Endothelial cell of umbilical vein (primary cell): ENCODE results near the gene SUSD6. TPM values are rescaled to one million over a fixed set of nuclear protein-coding genes. Genes with fewer than 3 reads are reported as not detected.

ENCODE experiments used
- BruUV-seq: library from RNA; stranded (reverse); fragments of 400-500 nt; replicated peaks from 2 replicates; lab custom pipeline; 2021; lab: Mats Ljungman, UMichigan
- CTCF ChIA-PET: fragments of 300-600, 350-600 bp; sonication (Branson Sonifier 250); formaldehyde crosslinking; loops from one replicate; lab custom pipeline; 2021; ENCODE audit warnings: antibody characterized with exemption, inconsistent platforms; lab: Charles Lee
- POLR2A ChIA-PET: fragments of 300-600, 350-600 bp; sonication (Branson Sonifier 250); formaldehyde crosslinking; loops from one replicate; lab custom pipeline; 2021; ENCODE audit warnings: antibody characterized with exemption, inconsistent platforms; lab: Charles Lee
- DNase-seq: peaks from one replicate; pipeline ENCODE4 v3.0.0-alpha.2; 2011; ENCODE audit warnings: low read depth, low spot score
- FAIRE-seq: peaks from 2 replicates; lab custom pipeline; 2011; peaks lifted over from hg19 to GRCh38; lab: Jason Lieb, UNC
- H2AFZ ChIP-seq: 2 replicates; pipeline ENCODE4 v1.6.0; 2012; ENCODE audit warnings: low read depth, low read length, control low read depth, inconsistent platforms
- H3K27ac ChIP-seq: 2 replicates; pipeline ENCODE4 v1.5.1; 2011; ENCODE audit warnings: low read depth, mild to moderate bottlenecking, control low read depth, low read length, moderate library complexity; ENCODE audit not compliant: insufficient read depth
- H3K27me3 ChIP-seq, 2 experiments: 2 replicates each; pipeline versions ENCODE4 v1.6.0 to v1.6.1; 2011; ENCODE audit warnings: low read length in 2 of 2, mixed read lengths in 1 of 2; ENCODE audit not compliant: control insufficient read depth in 2 of 2, insufficient read depth in 2 of 2
- H3K36me3 ChIP-seq, 2 experiments: 2 replicates in 1 of 2; 3 replicates in 1 of 2; pipeline ENCODE4 v1.5.1; 2011; ENCODE audit warnings: low read length in 2 of 2, mild to moderate bottlenecking in 1 of 2, moderate library complexity in 1 of 2; ENCODE audit not compliant: control insufficient read depth in 2 of 2, insufficient read depth in 2 of 2; ENCODE audit errors: extremely low read depth in 1 of 2
- H3K4me1 ChIP-seq: 3 replicates; pipeline ENCODE4 v1.5.1; 2011; ENCODE audit warnings: mild to moderate bottlenecking, low read length; ENCODE audit not compliant: control insufficient read depth, insufficient read depth; ENCODE audit errors: extremely low read depth
- H3K4me2 ChIP-seq: 2 replicates; pipeline ENCODE4 v1.6.1; 2011; ENCODE audit warnings: low read length, control low read depth, mixed read lengths; ENCODE audit not compliant: insufficient read depth
- H3K4me3 ChIP-seq, 3 experiments: fragments of 200-600 bp in 1 of 3; sonication (generic), shearing (Covaris generic) in 1 of 3; replicated peaks in 1 of 3; 2 replicates each; pipeline ENCODE4 v1.5.1; 2011 to 2016; ENCODE audit warnings: control low read depth in 3 of 3, low read length in 3 of 3, mild to moderate bottlenecking in 2 of 3, inconsistent platforms in 1 of 3, low read depth in 1 of 3, moderate library complexity in 1 of 3; ENCODE audit not compliant: insufficient read depth in 1 of 3
- H3K79me2 ChIP-seq: 2 replicates; pipeline ENCODE4 v1.6.0; 2012; ENCODE audit warnings: low read length, inconsistent platforms; ENCODE audit not compliant: control insufficient read depth, insufficient read depth
- H3K9ac ChIP-seq: replicated peaks from 2 replicates; pipeline ENCODE3; 2011; ENCODE audit warnings: low read length, control low read depth; ENCODE audit not compliant: insufficient read depth; ENCODE audit errors: extremely low read depth
- H3K9me1 ChIP-seq: replicated peaks from 3 replicates; pipeline ENCODE4 v1.6.0; 2011; ENCODE audit warnings: mild to moderate bottlenecking, low read length; ENCODE audit not compliant: control insufficient read depth, insufficient read depth; ENCODE audit errors: extremely low read depth
- H3K9me3 ChIP-seq: replicated peaks from 2 replicates; pipeline ENCODE4 v1.5.1; 2012; ENCODE audit warnings: low read length, inconsistent platforms; ENCODE audit not compliant: control insufficient read depth, insufficient read depth
- H4K20me1 ChIP-seq: replicated peaks from 2 replicates; pipeline ENCODE3; 2011; ENCODE audit warnings: mild to moderate bottlenecking, low read length; ENCODE audit not compliant: control insufficient read depth, insufficient read depth; ENCODE audit errors: extremely low read depth
- CTCF ChIP-seq, 2 donors: IDR thresholded peaks; 1 replicate in 1 of 2; 2 replicates in 1 of 2; pipeline ENCODE4 v1.5.1; 2011; ENCODE audit warnings: low read length in 2 of 2, mild to moderate bottlenecking in 2 of 2, moderate library complexity in 2 of 2, control low read depth in 1 of 2, inconsistent platforms in 1 of 2, low read depth in 1 of 2; ENCODE audit not compliant: insufficient read depth in 1 of 2; ENCODE audit errors: extremely low read depth in 1 of 2
- EZH2 ChIP-seq: IDR thresholded peaks from 2 replicates; pipeline ENCODE4 v1.6.1; 2012; ENCODE audit warnings: borderline replicate concordance, low read depth, mild to moderate bottlenecking, moderate library complexity, low read length, inconsistent platforms; ENCODE audit not compliant: severe bottlenecking
- FOS ChIP-seq: IDR thresholded peaks from 2 replicates; pipeline ENCODE4 v1.6.1; 2011; ENCODE audit warnings: mild to moderate bottlenecking, low read length, moderate library complexity, borderline replicate concordance; ENCODE audit not compliant: insufficient read depth
- GATA2 ChIP-seq: IDR thresholded peaks from 2 replicates; pipeline ENCODE4 v1.7.0; 2011; ENCODE audit warnings: low read depth, mild to moderate bottlenecking, moderate library complexity, mixed read lengths, low read length; ENCODE audit not compliant: insufficient read length, insufficient read depth
- JUN ChIP-seq: IDR thresholded peaks from 2 replicates; pipeline ENCODE4 v1.6.1; 2011; ENCODE audit warnings: borderline replicate concordance, low read depth; ENCODE audit not compliant: insufficient read length, insufficient read depth
- MAX ChIP-seq: IDR thresholded peaks from 2 replicates; pipeline ENCODE4 v1.6.1; 2011; ENCODE audit not compliant: insufficient read depth, insufficient read length
- MYC ChIP-seq: IDR thresholded peaks from one replicate; pipeline ENCODE4 v1.6.1; 2011; ENCODE audit warnings: mild to moderate bottlenecking, low read depth, low read length
- POLR2A ChIP-seq: IDR thresholded peaks from 2 replicates; pipeline ENCODE4 v1.6.1; 2012; ENCODE audit warnings: low read depth, mild to moderate bottlenecking, control low read depth, low read length
- POLR2AphosphoS5 ChIP-seq: IDR thresholded peaks from 2 replicates; pipeline ENCODE4 v1.6.1; 2012; ENCODE audit warnings: low read depth, mild to moderate bottlenecking, control low read depth, low read length, moderate library complexity; ENCODE audit not compliant: insufficient read depth
- dilution Hi-C: fragments of 300-500 bp; cut with MboI; formaldehyde crosslinking; loops from one replicate; pipeline ENCODE4 v1.15.0; 2019; ENCODE audit warnings: low sequenced_read_pairs; ENCODE audit not compliant: extremely low pct_ligation_motif_present
- intact Hi-C: fragments of 100-400 bp; cut with micrococcal nuclease; formaldehyde crosslinking; loops from one replicate; pipeline ENCODE4 v1.10.0; 2022
- polyA plus RNA-seq, 4 experiments: library from polyadenylated mRNA; depleted of rRNA in 3 of 4; stranded (reverse) in 3 of 4; unstranded in 1 of 4; fragments of >200 nt; gene quantifications; 2 replicates each; pipeline versions ENCODE4 v1.2.1 to v1.2.3, GENCODE V29; 2011 to 2012; ENCODE audit warnings: missing spikeins in 1 of 4
- total RNA-seq: library from RNA; stranded (reverse); gene quantifications from 2 replicates; pipeline ENCODE4 v1.2.3, GENCODE V29; 2021

SUSD6 gene
- total and polyA plus RNA-seq, 2 donors (not counting 3 experiments of a cell fraction or from before 2014, with no cell fraction given), result 13.4 to 19.5 TPM

- no peaks in the 10 kb centered on the region for H3K36me3 ChIP-seq
- no peak overlapping the region for H3K9ac ChIP-seq
- no TSS peak for BruUV-seq
- no peak for TF ChIP-seq CTCF (IDR thresholded peaks at IDR 0.05; ENCODE audit: extremely low read depth in 1 of 2, insufficient read depth in 1 of 2, low read depth in 1 of 2, low read length in 2 of 2)
- TF ChIP-seq JUN, result no peak
- no peak for TF ChIP-seq POLR2AphosphoS5
- TF ChIP-seq POLR2A, result no peak
- no peak for TF ChIP-seq MAX
- no peak for TF ChIP-seq FOS
- TF ChIP-seq MYC, result no peak
- no peak for TF ChIP-seq GATA2
- no peak for TF ChIP-seq EZH2
- DNase-seq (no peak), FAIRE-seq (no peak)
- H3K4me2 ChIP-seq, result no peak overlapping the region
- peaks cover 7% of the 10 kb centered on the region for H4K20me1 ChIP-seq
- H3K79me2 ChIP-seq, result peaks cover 48% of the 10 kb centered on the region
- peaks cover 28% of the 10 kb centered on the region for H3K4me1 ChIP-seq
- POLR2A ChIA-PET, result no interaction called here
- intact Hi-C loops (no loop called here), dilution Hi-C loops (no loop called here)
- H3K9me1 ChIP-seq, result no peaks in the 10 kb centered on the region
- H3K27me3 ChIP-seq, result no peaks in the 10 kb centered on the region
- no peak overlapping the region for H3K4me3 ChIP-seq
- no peak overlapping the region for H3K27ac ChIP-seq
- H3K9me3 ChIP-seq, result no peaks in the 10 kb centered on the region
- no peak overlapping the region for H2AFZ ChIP-seq
- CTCF ChIA-PET, result interaction anchor here (1.2 to 2.2 kb wide), 3 partner anchors 12 to 46 kb away, joined by 4 to 6 read pairs (median 5); no protein-coding TSS in a partner anchor
Measured at GRCh38 chr14:69630360-69630759, 19.0 kb downstream of the SUSD6 start.
